GM20000 (cell line): ENCODE data around the gene NCAM1.

Source experiments
- DNase-seq: peaks from one replicate; pipeline ENCODE4 v3.0.0; 2012; ENCODE audit warnings: low spot score
- TF ChIP-seq, protein P1 (sequence below): IDR thresholded peaks from 2 replicates; pipeline ENCODE4 v1.5.1; 2012; ENCODE audit warnings: mild to moderate bottlenecking, control low read depth; ENCODE audit errors: extremely low read depth, missing control alignments

The NCAM1 gene

DNA sequence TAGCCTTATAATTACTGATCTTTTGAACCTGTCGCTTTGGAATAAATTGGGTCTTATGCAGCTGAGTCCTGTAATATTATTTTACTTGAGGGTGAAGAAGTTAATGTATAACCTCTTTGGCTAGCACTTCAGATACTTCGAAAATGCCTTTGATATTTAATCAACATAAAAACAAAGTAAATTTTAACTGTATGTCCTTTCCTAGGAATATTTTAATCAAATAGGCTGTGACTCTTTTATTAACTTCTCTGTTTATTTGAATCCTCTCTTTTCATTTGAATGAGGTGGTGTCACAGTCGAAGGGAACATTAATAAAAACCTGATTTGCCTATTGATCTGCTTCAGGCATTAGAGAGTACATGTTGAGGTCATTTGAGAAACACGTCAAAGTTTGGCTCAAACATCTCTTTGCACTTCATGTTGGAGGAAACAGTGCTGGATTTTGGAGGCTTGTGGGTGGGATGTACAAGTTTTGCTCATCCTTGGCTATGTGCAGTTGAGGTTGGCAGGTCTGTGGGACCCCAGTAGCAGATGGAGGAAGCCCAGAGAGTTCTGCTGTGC is 143.6 kb downstream of the NCAM1 start:
- DNase-seq: no peak
- TF ChIP-seq, protein P1, sequence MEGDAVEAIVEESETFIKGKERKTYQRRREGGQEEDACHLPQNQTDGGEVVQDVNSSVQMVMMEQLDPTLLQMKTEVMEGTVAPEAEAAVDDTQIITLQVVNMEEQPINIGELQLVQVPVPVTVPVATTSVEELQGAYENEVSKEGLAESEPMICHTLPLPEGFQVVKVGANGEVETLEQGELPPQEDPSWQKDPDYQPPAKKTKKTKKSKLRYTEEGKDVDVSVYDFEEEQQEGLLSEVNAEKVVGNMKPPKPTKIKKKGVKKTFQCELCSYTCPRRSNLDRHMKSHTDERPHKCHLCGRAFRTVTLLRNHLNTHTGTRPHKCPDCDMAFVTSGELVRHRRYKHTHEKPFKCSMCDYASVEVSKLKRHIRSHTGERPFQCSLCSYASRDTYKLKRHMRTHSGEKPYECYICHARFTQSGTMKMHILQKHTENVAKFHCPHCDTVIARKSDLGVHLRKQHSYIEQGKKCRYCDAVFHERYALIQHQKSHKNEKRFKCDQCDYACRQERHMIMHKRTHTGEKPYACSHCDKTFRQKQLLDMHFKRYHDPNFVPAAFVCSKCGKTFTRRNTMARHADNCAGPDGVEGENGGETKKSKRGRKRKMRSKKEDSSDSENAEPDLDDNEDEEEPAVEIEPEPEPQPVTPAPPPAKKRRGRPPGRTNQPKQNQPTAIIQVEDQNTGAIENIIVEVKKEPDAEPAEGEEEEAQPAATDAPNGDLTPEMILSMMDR: no peak

- no peak for DNase-seq
- TF ChIP-seq, protein P1: no peak
Measured at GRCh38 chr11:113105592-113105991, 144.4 kb downstream of the NCAM1 start.

- TF ChIP-seq, protein P1: no peak
- DNase-seq: no peak
Measured at GRCh38 chr11:113106507-113106906, 145.3 kb downstream of the NCAM1 start.

DNA sequence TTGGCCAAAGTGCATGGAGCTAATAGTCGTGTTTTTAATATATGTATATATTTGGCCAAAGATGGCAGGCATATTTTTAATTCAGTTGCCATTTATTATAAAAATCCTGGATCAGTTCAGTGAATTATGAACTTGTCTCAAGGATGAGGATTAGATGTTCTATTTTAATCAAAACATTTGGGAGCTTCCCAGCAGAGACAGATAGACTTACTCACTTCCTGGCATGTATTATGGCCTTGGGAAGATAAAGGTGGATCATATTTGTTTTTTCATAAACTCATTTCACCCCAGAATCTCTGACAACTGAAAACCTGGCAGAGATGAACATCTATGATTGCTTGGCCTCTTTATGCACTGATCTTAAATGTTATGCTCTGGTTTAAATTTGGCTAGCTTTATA is 148.8 kb downstream of the NCAM1 start:
- TF ChIP-seq, protein P1: no peak
- DNase-seq: no peak

DNA sequence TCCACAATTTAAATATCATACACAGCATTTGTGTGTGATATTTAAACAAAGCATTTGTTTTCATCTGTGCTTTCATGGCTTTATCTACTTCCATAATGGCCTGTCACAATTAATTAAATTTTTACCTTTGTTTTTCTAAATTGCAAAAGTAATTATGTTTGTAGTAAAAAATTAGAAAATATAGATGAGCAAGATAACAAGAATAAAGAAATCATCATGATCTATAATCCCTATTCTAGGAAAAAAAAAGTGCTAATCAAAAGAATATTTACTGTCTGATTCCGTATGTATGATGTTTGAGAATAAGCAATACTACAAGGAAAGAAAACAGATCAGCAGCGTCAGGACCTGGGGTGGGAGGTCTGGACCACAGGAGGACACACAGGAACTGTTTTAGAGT is 149.9 kb downstream of the NCAM1 start:
- TF ChIP-seq, protein P1: no peak
- no peak for DNase-seq

DNA sequence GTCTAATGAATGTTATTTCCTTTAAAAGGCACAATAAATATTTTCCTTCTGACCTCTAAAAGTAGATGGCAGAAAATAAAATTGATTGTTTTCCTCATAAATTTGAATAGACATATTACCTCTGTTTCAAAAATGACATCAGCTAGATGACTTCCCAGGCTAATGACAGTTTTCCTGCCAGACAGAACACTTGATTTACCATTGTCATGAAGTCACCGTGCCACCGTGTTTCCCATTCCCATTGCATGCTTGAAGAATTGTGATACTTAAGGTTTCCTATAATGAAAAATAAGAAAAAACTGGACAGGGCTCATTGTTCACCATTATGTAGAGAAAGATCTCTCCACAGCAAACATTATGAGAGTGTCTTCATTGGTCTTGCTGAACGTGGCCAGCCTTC is 151.1 kb downstream of the NCAM1 start:
- TF ChIP-seq, protein P1: no peak
- DNase-seq: no peak

GRCh38 chr11:113113801-113114704 is 152.8 kb downstream of the NCAM1 start:
- no peak for DNase-seq
- TF ChIP-seq, protein P1: no peak
